Measurements from ENCODE around the gene ROR2.
A peak's percentile ranks its signal among the peaks of the same experiment; 100 is the strongest.

- TF ChIP-seq, protein P1, sequence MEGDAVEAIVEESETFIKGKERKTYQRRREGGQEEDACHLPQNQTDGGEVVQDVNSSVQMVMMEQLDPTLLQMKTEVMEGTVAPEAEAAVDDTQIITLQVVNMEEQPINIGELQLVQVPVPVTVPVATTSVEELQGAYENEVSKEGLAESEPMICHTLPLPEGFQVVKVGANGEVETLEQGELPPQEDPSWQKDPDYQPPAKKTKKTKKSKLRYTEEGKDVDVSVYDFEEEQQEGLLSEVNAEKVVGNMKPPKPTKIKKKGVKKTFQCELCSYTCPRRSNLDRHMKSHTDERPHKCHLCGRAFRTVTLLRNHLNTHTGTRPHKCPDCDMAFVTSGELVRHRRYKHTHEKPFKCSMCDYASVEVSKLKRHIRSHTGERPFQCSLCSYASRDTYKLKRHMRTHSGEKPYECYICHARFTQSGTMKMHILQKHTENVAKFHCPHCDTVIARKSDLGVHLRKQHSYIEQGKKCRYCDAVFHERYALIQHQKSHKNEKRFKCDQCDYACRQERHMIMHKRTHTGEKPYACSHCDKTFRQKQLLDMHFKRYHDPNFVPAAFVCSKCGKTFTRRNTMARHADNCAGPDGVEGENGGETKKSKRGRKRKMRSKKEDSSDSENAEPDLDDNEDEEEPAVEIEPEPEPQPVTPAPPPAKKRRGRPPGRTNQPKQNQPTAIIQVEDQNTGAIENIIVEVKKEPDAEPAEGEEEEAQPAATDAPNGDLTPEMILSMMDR (IDR thresholded peaks at IDR 0.05), result no peak
- TF ChIP-seq POLR2A (IDR thresholded peaks at IDR 0.05) (no peak), POLR2AphosphoS5 (IDR thresholded peaks at IDR 0.05) (peak; percentile 43)
These were observed 53.4 kb downstream of the ROR2 start for GRCh38 chr9:91896513-91897121.
